Head of caudate nucleus (tissue), 42 donors: ENCODE measurements around the gene OR10T2.
"Not testable (repeated sequence)": the region's sequence is repeated elsewhere in the genome, so short reads cannot be mapped to it uniquely, and the experiment has no call there.

Source experiments
- DNase-seq, 42 donors: peaks; one replicate each; pipeline versions ENCODE4 v3.0.0 to v3.0.0-alpha.2; 2020 to 2021; ENCODE audit warnings: mixed read lengths in 7 of 42
- intact Hi-C: fragments of 100-400 bp; cut with DNase I; formaldehyde crosslinking; loops from one replicate; pipeline ENCODE4 v1.15.0; 2022

Gene OR10T2

GRCh38 chr1:158362941-158363340, 36.3 kb downstream of the OR10T2 start:
- DNase-seq, result no peak

DNA sequence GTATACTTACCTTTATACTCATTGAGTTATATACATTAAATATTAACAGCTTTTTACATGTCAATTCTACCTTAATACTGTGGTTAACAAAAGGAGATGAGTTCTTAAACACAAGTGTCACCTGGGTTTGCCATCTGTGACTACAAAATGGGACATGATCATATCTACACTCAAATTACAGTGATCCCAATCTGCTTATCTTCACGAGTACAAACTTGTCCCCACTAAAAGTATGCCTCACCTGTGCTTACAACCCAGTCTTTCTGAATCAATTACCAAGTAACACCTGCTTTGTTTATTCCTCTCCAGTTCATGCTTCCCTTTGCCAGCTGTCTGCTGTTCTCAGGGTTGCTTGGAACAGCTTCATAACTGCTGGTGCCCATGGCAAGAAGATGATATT, 36.8 kb downstream of the OR10T2 start:
- intact Hi-C loops, result no loop called here
- no peak for DNase-seq

More at GRCh38 chr1:158362941-158363340, 36.3 kb downstream of the OR10T2 start:
- intact Hi-C loops, result no loop called here

DNA sequence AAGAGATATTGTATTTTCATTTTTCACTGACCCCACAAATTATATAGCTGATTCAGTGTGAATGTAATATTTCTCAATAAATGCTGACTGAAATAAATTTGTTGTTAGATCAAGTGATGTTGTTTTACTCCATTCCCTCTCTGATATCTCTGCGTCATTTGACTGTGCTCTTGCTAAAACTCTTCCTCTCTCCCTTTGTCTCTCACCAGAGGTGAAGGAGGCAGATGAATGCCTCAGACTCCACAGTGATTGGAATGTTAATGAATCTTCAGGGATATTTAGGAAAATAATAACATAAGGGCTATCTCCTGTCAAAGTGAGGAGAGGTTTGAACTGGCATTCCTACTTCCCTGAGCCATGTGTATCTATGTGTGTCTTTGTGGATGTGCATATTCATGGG, 41.8 kb downstream of the OR10T2 start:
- no peak for DNase-seq
- intact Hi-C loops, result no loop called here

DNA sequence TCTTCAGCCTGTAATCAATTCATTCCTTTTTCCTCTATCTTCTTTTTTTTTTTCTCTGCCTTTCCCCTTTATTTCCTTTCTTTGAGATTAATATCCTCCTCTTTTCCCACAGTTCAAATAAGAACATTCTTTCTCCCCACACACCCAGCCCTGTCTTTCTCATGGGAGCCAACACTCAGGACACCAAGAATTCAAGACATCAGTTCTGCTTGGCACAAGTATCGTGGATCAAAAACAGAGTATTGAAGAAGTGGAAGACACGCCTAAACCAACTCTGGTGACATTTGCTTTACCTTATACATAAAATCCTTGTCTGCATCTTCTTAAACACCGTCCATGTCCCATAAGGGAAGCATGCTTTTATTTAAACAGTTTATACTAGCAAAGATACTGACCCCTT, 42.6 kb downstream of the OR10T2 start:
- intact Hi-C loops, result no loop called here
- DNase-seq, result no peak

DNA sequence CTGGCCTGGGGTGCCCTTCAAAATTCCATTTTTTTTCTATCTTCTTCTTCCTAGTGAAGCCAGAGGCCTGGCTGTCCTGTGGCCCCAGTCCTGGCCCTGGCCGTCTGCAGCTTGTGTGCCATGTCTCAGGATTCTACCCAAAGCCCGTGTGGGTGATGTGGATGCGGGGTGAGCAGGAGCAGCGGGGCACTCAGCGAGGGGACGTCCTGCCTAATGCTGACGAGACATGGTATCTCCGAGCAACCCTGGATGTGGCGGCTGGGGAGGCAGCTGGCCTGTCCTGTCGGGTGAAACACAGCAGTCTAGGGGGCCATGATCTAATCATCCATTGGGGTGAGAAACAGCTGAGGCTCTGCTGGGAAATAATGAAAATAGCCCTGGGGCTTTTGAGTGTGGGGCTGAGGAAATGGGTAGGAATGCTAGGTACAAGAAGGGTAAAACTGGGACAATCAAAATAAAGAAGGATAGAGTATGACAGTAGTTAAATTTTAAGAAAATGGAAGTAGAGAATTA, 43.4 kb downstream of the OR10T2 start:
- no peak for DNase-seq
- intact Hi-C loops, result no loop called here

GRCh38 chr1:158354255-158354654, 45.0 kb downstream of the OR10T2 start:
- intact Hi-C loops, result no loop called here
- peak in 1 of 42 donors; percentile 1 for DNase-seq

DNA sequence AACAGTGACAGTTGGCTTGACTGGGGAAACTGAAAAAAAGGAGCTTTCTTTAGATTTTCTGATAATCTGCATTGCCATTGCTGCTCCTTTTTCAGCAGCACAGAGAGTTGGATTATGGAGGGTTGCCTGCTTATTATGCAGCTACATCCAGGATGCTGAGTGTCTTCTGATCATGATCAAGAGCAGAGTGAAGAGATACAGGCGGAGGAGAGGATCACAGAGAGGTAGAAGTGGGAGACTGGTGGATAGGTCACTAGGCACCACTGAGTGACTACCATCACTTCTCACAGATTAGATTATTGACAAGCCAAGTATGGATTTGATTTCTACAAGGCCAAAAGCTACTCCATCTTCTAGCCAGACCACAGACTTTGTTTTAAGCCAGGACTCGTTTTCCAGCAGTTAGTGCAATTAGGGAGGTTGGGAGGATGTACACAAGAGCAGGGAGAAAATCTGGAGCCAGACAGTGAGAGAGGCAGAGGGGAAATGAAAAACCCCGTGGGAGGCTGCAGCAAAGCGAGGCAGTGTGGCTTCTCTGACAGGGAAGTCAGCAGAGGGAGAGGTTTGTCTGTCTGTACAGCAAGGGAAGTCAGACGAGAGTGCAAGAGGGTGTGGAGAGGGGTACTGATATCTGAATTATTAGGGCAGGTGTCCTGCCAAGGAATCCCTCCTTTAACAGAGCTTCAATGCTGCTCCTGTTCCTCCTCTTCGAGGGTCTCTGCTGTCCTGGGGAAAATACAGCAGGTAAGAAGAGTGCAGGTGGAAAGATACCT, 45.8 kb downstream of the OR10T2 start, which contains the start of gene CD1E:
TSS of gene CD1E (plus strand) at position 592 of the 773 bp plus-strand sequence. CDS start at position 687, 95 bp downstream.
- peak in 1 of 42 donors; percentile 1 for DNase-seq
- intact Hi-C loops, result no loop called here

DNA sequence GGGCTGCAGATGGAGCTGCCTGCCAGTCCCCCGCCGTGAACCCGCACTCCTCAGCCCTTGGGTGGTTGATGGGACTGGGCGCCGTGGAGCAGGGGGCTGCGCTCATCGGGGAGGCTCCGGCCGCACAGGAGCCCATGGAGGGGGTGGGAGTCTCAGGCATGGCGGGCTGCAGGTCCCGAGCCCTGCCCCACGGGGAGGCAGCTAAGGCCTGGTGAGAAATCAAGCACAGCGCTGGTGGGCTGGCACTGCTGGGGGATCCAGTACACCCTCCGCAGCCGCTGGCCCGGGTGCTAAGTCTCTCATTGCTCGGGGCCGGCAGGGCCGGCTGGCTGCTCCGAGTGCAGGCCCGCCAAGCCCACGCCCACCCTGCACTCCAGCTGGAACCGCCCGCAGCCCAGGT, 50.3 kb downstream of the OR10T2 start:
- DNase-seq, intact Hi-C loops: not testable (repeated sequence)
